ENCODE data around the gene MAGEB4.

GRCh38 chrX:30259927-30260326 is 18.1 kb downstream of the MAGEB4 start:
- TF ChIP-seq CTCF (conservative IDR thresholded peaks at IDR 0.05 in 1 of 2, IDR thresholded peaks at IDR 0.05 in 1 of 2; ENCODE audit: extremely low read depth in 1 of 2, insufficient read depth in 1 of 2, low read depth in 1 of 2, low read length in 2 of 2) (no peak), EZH2 (IDR thresholded peaks at IDR 0.05; ENCODE audit: borderline replicate concordance, low read length) (no peak)
